EH (cell line): ENCODE measurements around the gene ADCY4.

Experiments used
- DNase-seq: peaks from one replicate; pipeline ENCODE4 v3.0.0-alpha.2; 2015; ENCODE audit warnings: low read depth

ADCY4 gene

DNA sequence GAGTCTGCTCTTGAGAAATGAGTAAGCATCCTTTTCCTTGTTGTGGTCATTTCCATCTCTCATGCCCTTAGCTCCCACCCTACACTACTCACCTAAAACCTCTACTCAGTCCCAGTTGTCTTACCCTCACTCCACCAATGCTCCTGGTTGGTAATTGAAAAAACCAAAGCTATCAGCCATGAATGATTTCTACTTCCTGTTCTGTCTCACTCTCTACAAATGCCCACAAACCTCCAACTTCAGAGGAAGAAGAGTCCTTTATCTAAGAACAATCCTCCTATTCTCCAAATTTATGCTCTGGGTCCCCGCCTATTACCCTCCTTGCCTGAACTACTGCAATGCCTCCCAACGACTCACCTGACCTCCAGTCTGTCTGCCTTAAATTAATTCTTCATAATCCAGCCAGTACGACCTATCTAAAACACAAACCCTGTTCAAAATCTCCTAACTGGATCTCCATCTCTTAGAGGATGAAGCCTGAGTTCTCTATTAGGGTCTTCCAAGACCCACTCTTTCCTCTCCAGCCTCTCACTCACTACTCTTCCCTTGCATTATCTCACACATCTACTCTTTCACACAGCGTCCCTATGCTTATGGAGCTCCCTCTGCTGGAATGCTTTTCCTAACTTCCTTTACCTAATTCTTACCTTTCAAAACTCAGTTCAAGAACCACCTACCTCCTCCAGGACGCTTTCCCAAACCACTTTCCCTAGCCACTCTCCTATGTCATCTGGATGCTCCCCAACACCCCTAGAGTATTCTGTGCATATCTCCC, 37.5 kb downstream of the ADCY4 start:
- peak; percentile 32 for DNase-seq

DNA sequence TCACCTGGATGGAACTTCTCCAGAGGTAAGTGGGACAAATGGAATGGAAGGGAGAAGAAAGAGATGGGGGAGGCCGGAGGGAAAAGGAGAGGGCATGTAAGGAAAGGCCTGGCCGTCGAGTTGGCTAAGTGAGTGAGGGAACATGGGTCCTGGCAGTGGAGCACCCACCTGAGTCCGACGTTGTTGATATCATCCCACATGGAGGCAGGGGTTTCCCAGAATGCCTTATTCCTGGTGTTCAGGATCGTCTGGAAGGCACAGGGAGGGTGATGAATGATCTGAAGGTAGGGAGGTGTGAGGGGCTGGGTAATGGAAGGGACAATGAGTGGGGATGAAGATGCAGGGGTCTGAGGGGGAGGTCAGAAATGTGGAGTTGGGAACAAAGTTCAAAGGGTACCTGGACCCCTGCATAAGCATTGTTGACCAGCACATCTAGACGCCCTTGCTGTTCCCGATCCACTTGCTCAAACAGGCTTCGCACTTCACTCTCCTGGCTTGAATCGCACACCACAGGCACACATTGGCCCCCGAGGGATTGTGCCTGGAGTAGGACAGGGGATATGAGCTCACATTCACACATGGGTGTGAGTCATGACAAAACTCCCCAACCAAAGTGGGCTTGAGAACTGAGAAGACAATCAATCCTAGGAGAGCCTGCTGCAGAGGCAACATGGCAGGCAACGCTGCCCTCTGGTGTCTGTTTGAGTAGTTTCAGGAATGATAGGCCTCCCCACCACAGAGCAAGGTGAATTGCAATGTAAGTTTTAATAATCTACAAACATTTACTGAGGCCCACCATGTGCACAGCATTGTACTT, 38.3 kb downstream of the ADCY4 start:
- peak; percentile 89 for DNase-seq

DNA sequence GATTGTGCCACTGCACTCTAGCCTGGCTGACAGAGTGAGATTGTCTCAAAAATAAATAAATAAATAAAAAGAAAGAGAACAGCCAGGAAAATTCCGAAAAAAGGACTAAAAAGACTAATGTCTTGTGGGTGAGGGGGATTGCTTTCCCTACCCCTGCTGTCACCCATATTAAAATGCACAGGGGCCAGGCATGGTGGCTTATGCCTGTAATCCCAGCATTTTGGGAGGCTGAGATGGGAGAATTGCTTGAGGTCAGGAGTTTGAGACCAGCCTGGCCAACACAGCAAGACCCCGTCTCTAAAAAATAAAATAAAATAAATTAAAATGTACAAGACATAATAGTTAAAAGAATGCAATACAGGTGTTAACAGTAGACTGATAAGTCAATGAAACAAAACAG, 41.3 kb downstream of the ADCY4 start:
- no peak for DNase-seq

DNA sequence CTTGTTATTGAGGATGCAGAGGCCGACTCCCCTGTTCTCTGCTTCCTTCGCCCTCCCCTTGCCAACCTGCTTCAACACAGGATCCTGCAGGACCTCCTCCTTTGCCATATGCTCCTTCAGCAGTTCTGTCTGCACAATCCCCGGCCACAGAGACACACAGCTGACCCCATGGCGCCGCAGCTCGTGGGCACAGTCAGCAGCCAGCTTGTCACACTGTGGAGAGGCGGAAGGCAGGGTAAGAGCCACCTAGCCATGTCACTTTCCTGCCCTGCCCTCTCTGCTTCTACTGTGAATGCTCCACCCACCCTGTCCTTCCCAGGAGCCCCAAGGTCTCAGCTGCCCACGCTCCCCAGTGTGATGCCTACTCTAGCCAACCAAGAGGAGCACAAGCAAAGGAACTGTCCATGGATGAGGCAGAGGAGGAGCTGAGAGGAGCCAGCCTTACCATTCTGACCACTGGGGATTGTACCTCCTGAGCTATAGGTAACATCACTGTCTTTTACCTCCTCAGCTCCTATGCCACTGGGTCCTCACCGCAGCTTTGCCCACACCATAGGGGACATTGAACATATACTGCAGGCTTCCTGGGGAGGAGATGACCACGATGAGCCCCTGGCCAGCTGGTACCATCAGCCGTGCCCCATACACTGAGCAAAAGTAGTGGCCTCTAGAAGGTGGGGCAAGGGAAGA, 42.6 kb downstream of the ADCY4 start:
- DNase-seq: no peak

DNA sequence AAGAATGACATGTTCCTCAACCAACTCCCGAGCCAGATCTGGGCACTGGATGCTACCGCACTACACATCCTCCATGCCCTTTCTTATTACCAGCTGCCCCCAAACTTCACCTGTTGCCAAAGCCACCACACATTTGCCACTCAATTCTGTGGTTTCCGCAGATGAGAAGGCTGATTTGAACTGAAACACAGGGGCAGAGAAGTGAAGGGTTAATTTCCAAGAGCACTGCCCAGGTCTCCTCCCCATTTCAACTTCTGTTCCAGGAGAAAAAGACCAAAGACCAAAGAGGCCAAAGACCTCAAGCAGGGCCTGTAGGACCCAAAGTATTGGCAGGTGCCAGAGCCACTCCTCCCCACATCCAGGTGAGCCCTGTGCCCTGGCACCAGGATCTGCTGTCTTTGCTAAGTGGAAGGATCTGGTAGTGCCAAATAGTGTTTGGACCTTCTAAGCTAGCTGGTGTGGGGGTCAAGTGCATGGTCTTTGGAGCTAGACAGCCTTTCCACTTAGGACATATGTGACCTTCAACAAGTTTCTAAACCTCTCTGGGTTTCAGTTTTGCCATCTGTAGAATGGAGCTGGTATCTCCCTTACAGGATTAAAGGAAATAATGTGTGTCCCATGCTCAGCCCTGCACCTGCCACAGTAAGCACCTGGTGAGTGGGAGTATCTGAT, 43.3 kb downstream of the ADCY4 start:
- no peak for DNase-seq

DNA sequence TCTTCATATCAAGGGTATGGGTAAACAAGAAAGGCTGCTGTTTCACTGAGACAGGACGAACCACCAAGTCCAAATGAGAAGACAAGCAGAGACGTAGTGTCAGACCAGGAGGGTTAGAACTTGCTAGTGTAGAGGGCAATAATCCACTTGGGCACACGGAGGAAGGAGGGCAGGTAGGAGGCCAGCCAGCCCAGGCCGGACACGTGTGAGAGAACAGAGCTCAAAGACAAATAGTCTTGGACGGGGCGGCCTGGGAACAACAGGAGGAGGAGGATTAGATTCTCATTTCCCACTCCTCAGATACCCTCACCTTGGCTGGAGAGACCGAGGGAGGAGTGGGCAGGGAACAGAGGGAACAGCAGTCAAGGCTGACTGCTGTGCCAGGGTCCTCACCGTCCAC, 44.1 kb downstream of the ADCY4 start:
- DNase-seq: no peak

DNA sequence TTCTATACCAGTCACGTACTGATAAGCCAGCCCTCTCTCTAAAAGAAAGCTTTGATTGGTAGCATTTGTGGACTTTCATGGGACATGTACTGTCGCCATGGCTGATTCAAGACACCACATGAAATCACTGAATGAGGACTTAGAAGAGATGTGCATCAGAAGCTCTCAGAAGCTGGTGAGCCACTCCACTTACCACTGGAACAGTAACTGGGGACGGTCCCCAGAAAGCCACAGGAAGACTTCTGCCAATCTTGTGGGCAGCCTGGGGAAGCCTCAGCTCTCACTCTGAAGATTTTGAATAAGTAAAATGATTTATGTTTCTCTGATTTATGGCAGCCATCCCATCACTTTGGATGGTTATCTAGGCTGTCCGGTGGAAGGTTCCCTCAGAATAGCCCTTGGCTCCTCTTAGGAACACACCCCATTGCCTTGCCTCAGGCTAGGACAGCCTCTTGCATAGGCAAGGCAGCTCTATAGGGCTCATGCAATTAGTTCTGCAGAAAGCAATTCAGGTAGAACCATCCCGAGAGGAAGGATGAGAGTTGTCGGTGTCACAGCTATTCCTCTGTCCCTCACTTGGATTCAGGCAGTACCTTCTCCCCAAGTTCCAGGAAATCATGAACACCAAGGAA, 45.1 kb downstream of the ADCY4 start:
- DNase-seq: no peak

DNA sequence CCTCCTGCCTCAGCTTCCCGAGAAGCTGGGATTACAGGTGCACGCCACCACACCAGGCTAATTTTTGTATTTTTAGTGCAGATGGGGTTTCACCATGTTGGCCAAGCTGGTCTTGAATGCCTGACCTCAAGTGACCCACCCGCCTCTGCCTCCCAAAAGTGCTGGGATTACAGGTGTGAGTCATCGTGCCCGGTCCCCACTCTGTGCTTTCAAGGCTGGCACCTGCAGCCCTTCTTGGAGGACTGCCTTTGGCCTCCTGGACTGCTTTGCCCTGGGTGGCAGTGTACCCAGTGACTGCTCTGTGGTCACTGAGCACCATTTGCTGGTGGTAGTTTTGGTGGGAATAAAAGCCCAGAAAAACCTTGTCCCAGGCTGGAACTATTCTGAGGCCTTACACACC, 47.9 kb downstream of the ADCY4 start:
- no peak for DNase-seq

DNA sequence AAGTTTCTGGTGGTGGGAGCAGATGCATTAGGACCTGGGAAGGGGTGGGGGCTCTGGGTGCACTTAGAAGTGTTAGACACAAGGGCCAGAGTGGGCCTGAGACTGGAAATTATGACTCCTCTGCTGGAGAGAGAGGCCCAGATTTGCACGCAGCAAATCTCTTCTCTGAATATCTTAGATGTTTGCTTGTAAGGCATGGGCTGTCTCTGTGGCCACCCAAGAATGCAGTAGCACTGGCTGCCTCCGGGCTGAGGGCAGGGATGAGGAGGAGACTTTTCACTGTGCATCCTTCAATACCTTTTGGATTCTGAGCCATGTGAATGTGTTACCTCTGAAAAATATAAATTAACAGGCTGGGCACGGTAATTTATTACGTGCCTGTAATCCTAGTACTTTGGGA, 49.5 kb downstream of the ADCY4 start:
- peak; percentile 27 for DNase-seq

DNA sequence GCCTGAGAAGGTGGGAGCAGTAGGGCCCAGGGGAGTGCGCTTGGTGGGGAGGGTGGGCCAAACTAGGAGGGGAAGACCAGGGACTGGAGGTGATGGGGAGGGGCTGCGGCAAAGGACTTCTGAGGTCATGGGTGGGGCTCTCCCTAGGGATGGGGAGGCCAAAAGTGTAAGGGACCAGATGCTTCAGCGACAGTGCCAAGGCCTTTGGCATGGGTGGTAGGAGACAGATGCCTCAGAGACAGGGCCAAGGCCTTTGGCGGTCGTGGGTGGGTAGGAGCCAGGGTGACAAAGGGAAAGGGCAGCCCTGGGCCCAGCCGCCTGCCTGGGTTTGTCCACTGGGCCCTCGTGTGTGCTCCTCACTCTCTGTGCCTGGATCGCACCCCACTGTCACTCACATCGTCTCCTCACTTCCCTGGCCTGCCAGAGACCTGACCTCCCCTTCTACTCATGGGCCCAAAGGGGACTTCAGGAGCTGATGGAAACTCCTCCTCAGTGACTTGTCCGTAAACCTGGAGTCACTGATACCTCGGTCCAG, 50.3 kb downstream of the ADCY4 start:
- no peak for DNase-seq

DNA sequence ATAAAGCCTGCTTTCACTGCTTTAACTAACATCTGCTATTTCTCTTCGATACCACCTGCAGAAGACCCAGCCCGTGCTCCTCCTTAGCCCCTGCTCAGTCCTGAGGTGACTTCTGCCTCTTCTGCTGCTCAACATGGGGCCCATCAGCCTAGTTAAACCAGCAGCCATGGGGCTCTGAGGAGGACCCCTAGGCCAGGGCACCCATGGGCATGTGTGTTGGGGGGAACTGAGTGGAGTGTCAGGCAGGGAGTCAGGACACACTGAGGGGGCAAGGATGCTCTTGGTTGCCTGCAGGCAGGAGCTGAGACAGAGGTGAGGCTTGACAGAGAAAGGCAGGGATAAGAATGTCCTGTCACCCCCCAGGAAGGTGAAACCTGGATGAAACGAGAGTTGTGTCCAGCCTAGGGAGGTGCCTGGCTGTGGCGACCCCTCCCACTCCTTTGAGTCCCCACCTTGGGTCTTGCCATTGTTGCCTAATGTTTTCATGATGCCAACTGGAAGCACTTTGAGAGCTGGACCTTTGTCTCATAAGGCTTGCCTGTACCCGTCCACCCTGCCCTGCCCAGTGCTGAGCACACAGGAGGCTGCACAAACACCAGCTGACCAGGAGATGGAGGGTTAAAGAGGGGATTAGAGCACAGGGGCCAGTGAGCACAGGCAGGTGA, 50.9 kb downstream of the ADCY4 start:
- DNase-seq: no peak

DNA sequence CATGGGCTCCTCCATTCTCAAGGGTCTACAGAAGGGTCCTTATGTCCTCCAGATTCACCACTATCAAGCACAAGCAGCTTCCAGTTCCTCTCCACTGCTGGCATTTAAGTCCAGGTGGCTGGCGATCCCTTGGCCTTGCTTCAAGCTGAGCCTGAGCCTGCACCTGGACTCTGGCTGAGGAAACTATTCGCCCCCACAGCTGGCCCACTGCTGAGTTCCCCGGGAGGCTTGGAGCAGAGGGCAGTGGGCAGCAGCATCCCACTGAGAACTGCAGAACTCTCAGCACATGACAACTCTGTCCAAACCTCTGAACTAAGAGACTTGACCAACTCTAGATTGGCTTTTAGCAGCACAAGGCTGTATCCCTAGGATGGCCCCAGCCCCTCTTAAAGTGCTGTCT, 52.1 kb downstream of the ADCY4 start:
- DNase-seq: no peak

DNA sequence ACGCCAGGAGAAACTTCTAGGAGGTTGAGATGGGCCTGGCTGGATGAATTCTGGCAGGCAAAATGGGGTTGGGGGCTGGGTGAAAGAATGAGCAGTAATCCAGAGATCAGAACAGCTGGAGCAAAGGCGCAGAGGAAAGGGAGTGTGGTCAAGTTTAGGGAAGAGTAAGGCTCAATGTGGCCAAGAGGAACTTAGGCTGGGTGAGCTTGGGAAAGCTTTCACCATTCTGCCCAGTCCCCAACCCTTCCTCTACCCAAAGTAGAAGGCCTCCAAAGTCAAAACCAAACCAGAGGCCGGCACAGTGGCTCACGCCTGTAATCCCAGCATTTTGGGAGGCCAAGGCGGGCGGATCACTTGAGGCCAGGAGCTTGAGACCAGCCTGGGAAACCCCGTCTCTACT, 53.2 kb downstream of the ADCY4 start:
- no peak for DNase-seq

DNA sequence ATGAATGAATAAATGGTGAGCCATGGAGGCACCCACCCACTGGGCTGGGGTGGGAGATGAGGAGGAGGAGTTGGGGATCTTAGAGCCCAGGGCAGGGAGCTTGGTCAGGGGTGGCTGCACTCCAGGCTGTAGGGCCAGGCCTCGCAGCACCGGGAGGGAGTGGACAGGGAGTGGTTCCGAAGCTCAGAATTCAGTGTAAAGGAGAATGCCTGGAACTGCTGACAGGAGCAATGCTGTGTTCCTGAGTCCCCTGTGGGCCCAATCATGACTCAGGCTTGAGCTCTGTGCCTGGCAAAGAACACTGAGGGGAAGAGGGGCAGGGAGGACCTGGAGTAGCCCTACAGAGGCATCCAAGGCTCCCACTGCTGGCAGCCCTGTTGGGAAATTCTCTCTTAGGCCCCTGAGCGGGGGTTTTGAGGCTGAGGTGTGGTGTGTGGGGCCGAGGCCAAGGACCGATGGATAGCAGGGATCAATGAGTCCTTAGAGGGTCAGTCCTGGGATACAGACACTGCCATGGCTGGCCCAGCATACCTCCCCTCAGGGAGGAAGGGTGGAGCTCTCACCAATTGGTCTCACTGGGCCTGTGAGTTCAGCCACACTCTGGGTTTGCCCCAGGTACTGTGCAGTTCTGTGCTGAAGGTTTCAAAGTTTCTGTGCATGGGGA, 53.9 kb downstream of the ADCY4 start:
- DNase-seq: no peak

DNA sequence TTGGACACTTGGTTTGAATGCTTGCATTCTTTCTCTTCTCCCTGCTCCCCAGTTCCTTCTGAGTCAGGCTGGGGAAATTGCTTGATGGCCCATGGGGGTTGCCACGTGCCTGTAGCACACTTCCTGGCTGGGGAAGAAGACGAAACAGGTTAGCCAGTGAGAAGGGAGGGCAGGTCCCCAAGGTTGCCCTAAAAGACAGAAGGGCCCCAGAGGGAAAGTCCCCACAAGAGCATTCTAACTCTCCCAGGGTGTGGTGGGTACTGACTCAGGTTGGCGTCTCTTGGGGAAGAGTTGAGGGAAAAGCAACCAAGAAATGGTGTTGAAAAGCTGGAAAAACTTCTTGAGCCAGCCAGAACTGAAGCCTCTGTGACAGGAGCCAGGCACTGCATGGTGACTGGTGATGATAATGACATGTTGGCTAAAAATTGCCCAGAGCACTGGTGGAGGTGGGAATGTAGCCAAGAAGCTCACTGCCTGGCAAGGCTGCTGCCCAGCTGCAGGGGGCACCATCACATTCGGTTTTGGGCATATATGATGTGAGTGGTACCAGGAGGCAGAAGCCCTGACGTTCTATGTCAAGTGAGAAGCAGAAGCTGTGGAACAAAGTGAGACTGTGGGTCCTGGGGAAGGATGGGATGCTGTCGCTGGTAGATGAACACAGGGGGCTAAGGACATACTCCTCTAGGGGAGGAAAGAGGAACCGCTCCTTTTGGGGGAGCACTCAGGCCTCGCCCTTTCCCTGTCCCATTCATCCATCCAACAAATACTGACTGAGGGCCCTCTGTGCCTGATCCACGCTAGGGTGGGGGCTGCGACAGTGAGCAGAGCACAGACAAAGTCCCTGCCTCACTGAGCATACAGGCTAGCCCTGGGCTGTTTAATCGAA, 55.3 kb downstream of the ADCY4 start:
- peak; percentile 24 for DNase-seq

DNA sequence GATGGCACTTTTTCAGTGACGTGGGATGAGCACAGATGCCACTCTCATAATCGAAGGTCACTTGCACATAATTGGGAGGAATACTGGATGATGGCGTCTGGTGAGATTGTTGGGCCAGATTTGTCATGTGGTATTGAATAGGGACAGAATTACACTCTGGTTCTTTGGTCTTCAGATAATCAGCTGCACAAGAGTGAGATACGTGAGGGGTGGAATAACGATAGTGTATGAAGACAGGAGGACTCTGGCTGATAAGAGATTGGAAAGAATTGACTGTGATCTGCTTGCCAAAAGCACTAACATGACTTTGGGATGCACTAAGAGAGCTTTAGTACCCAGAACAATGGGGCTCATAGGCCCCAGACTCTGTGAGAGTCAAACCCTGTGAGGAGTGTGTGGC, 56.4 kb downstream of the ADCY4 start:
- no peak for DNase-seq

DNA sequence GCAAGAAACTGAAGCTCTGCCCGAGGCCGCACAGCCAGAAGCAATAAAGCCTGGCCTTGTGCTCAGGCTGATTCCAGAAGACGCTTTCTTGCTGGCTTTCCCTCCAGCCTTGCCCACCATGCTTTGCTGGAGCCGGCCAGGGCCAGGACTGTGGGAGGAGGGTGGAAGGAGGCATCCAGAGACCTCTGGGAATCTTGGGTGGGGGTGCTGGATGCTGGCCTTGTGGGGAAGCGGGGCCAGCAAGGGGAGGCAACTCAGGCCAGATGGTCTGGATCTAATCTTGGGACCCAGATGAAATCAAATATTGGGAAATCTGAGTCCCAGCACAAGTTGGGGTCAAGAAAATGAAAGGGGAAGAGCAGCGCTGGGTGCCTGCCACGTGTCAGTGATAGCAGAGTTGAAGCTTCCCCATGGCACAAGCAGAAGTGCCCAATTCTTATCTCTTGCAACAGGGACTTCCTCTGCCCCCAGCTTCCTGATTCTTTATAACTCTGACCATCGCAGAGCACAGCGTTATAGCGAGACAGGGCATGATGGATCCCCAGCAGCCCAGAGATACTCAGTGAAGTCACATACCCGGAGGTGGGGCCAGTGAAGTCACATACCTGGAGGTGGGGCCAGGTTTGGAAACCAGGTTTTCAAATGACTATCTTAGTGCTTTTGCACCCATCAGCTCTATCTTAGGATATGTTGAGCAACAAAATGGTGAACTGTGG, 57.1 kb downstream of the ADCY4 start:
- DNase-seq: no peak

DNA sequence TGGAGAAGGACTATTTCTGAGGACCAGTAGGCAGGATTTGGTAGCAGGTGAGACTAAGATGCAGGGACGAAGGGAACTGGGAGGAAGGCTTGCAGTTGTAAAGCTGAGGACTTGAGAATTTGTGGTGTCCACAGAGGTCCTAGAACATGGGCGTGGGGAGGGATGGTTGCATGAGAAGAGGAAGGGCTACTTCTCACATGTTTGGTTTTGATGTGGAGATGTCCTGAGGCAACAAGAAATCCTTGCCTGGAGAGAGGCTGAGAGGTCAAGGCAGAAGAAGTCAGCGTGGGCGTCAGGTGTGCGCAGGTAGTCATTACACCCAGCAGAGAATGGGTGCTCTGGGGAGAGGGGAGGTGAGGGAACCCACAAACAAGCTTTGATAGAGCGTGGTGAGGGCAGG, 57.8 kb downstream of the ADCY4 start:
- DNase-seq: no peak

DNA sequence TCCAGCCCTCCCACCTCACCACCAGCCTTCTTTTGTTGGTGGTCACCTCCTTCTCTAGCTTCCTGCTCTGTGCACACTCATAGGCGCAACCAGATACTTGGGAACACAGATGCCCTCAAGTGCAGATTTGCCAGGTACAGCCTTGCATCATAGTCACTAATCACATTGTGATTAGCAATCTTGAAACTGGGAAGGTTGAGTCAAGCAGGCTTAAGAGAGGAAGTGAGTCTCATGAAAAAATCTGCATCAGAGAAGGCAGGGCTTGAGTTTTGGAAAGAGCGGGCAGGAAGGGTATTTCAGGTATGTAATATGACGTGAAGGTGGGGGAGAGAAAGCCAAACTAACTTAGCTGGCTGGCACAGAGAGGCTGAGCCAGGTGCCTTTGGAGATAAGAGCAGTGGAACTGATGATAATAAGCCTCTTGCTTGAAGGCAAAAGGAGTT, 60.7 kb downstream of the ADCY4 start:
- no peak for DNase-seq
